ENCODE results near the gene PSMC4.
A peak's percentile ranks its signal among the peaks of the same experiment; 100 is the strongest.

Gene PSMC4

GRCh38 chr19:39969681-39970424 is 1.1 kb upstream of the PSMC4 start:
- Histone ChIP-seq H3K4me1 (ENCODE audit: control insufficient read depth in 1 of 2, insufficient read depth in 2 of 2, low read length in 2 of 2) (peaks cover 7 to 10% of the 10 kb centered on the region in 2 donors), H3K27me3 (ENCODE audit: low read depth, low read length) (no peaks in the 10 kb centered on the region), H3K9me3 (ENCODE audit: control insufficient read depth in 1 of 2, low read length in 2 of 2) (no peaks in the 10 kb centered on the region), H3K36me3 (ENCODE audit: control insufficient read depth in 1 of 2, insufficient read depth in 2 of 2, low read length in 2 of 2) (peaks cover 14 to 25% of the 10 kb centered on the region in 2 donors), H3K4me3 (ENCODE audit: low read depth in 1 of 2, low read length in 2 of 2) (peak overlapping the region; percentile 80 to 83), H3K27ac (ENCODE audit: low read length) (peak overlapping the region; percentile 94)

- H3K4me3 ChIP-seq (ENCODE audit: low read depth in 1 of 2, low read length in 2 of 2) = peak overlapping the region; percentile 80 to 83
- peaks cover 7 to 10% of the 10 kb centered on the region in 2 donors for H3K4me1 ChIP-seq (ENCODE audit: control insufficient read depth in 1 of 2, insufficient read depth in 2 of 2, low read length in 2 of 2)
- H3K27me3 ChIP-seq (ENCODE audit: low read depth, low read length) = no peaks in the 10 kb centered on the region
- H3K9me3 ChIP-seq (ENCODE audit: control insufficient read depth in 1 of 2, low read length in 2 of 2) = no peaks in the 10 kb centered on the region
- peak overlapping the region; percentile 94 for H3K27ac ChIP-seq (ENCODE audit: low read length)
- H3K36me3 ChIP-seq (ENCODE audit: control insufficient read depth in 1 of 2, insufficient read depth in 2 of 2, low read length in 2 of 2) = peaks cover 18 to 27% of the 10 kb centered on the region in 2 donors
Observed at GRCh38 chr19:39970425-39970674, 615 bp upstream of the PSMC4 start.

- peak overlapping the region; percentile 94 for H3K27ac ChIP-seq (ENCODE audit: low read length)
- H3K4me1 ChIP-seq (ENCODE audit: control insufficient read depth in 1 of 2, insufficient read depth in 2 of 2, low read length in 2 of 2) = peaks cover 7 to 10% of the 10 kb centered on the region in 2 donors
- H3K4me3 ChIP-seq (ENCODE audit: low read depth in 1 of 2, low read length in 2 of 2) = peak overlapping the region; percentile 80 to 83
- peaks cover 22 to 30% of the 10 kb centered on the region in 2 donors for H3K36me3 ChIP-seq (ENCODE audit: control insufficient read depth in 1 of 2, insufficient read depth in 2 of 2, low read length in 2 of 2)
- no peaks in the 10 kb centered on the region for H3K9me3 ChIP-seq (ENCODE audit: control insufficient read depth in 1 of 2, low read length in 2 of 2)
- H3K27me3 ChIP-seq (ENCODE audit: low read depth, low read length) = no peaks in the 10 kb centered on the region
Observed at GRCh38 chr19:39971380-39972035, 543 bp downstream of the PSMC4 start.

GRCh38 chr19:39974377-39975155 is 3.6 kb downstream of the PSMC4 start:
- no peaks in the 10 kb centered on the region for H3K27me3 ChIP-seq (ENCODE audit: low read depth, low read length)
- no peaks in the 10 kb centered on the region for H3K9me3 ChIP-seq (ENCODE audit: control insufficient read depth in 1 of 2, low read length in 2 of 2)
- peaks cover 7 to 10% of the 10 kb centered on the region in 2 donors for H3K4me1 ChIP-seq (ENCODE audit: control insufficient read depth in 1 of 2, insufficient read depth in 2 of 2, low read length in 2 of 2)
- H3K4me3 ChIP-seq (ENCODE audit: low read depth in 1 of 2, low read length in 2 of 2) = no peak overlapping the region
- H3K27ac ChIP-seq (ENCODE audit: low read length) = no peak overlapping the region
- peaks cover 46 to 48% of the 10 kb centered on the region in 2 donors for H3K36me3 ChIP-seq (ENCODE audit: control insufficient read depth in 1 of 2, insufficient read depth in 2 of 2, low read length in 2 of 2)

- Histone ChIP-seq H3K9me3 (ENCODE audit: control insufficient read depth in 1 of 2, low read length in 2 of 2) (peaks cover 3 to 18% of the 10 kb centered on the region in 2 donors), H3K27me3 (ENCODE audit: low read depth, low read length) (no peaks in the 10 kb centered on the region), H3K4me1 (ENCODE audit: control insufficient read depth in 1 of 2, insufficient read depth in 2 of 2, low read length in 2 of 2) (no peaks in the 10 kb centered on the region), H3K36me3 (ENCODE audit: control insufficient read depth in 1 of 2, insufficient read depth in 2 of 2, low read length in 2 of 2) (peaks cover 34 to 59% of the 10 kb centered on the region in 2 donors), H3K27ac (ENCODE audit: low read length) (no peak overlapping the region), H3K4me3 (ENCODE audit: low read depth in 1 of 2, low read length in 2 of 2) (no peak overlapping the region)
Observed at GRCh38 chr19:39982883-39983282, 11.9 kb downstream of the PSMC4 start.

GRCh38 chr19:39983695-39984300 is 12.8 kb downstream of the PSMC4 start:
- Histone ChIP-seq H3K9me3 (ENCODE audit: control insufficient read depth in 1 of 2, low read length in 2 of 2) (peaks cover 3 to 18% of the 10 kb centered on the region in 2 donors), H3K4me1 (ENCODE audit: control insufficient read depth in 1 of 2, insufficient read depth in 2 of 2, low read length in 2 of 2) (no peaks in the 10 kb centered on the region), H3K27me3 (ENCODE audit: low read depth, low read length) (no peaks in the 10 kb centered on the region), H3K4me3 (ENCODE audit: low read depth in 1 of 2, low read length in 2 of 2) (peak overlapping the region in 1 of 2 donors; percentile 37), H3K27ac (ENCODE audit: low read length) (no peak overlapping the region), H3K36me3 (ENCODE audit: control insufficient read depth in 1 of 2, insufficient read depth in 2 of 2, low read length in 2 of 2) (peaks cover 26 to 50% of the 10 kb centered on the region in 2 donors)

- Histone ChIP-seq H3K36me3 (ENCODE audit: control insufficient read depth in 1 of 2, insufficient read depth in 2 of 2, low read length in 2 of 2) (peaks cover 4 to 22% of the 10 kb centered on the region in 2 donors), H3K9me3 (ENCODE audit: control insufficient read depth in 1 of 2, low read length in 2 of 2) (peaks cover 3 to 18% of the 10 kb centered on the region in 2 donors), H3K4me1 (ENCODE audit: control insufficient read depth in 1 of 2, insufficient read depth in 2 of 2, low read length in 2 of 2) (no peaks in the 10 kb centered on the region), H3K27me3 (ENCODE audit: low read depth, low read length) (no peaks in the 10 kb centered on the region), H3K4me3 (ENCODE audit: low read depth in 1 of 2, low read length in 2 of 2) (peak overlapping the region in 1 of 2 donors; percentile 7), H3K27ac (ENCODE audit: low read length) (no peak overlapping the region)
Observed at GRCh38 chr19:39986643-39987042, 15.7 kb downstream of the PSMC4 start.

- no peaks in the 10 kb centered on the region for H3K27me3 ChIP-seq (ENCODE audit: low read depth, low read length)
- H3K36me3 ChIP-seq (ENCODE audit: control insufficient read depth in 1 of 2, insufficient read depth in 2 of 2, low read length in 2 of 2) = peaks cover 1 to 17% of the 10 kb centered on the region in 2 donors
- no peak overlapping the region for H3K27ac ChIP-seq (ENCODE audit: low read length)
- H3K9me3 ChIP-seq (ENCODE audit: control insufficient read depth in 1 of 2, low read length in 2 of 2) = peaks cover 3 to 18% of the 10 kb centered on the region in 2 donors
- H3K4me1 ChIP-seq (ENCODE audit: control insufficient read depth in 1 of 2, insufficient read depth in 2 of 2, low read length in 2 of 2) = no peaks in the 10 kb centered on the region
- H3K4me3 ChIP-seq (ENCODE audit: low read depth in 1 of 2, low read length in 2 of 2) = peak overlapping the region in 1 of 2 donors; percentile 7
Observed at GRCh38 chr19:39987167-39987566, 16.2 kb downstream of the PSMC4 start.

- H3K4me3 ChIP-seq (ENCODE audit: low read depth in 1 of 2, low read length in 2 of 2) = peak overlapping the region in 1 of 2 donors; percentile 7
- no peaks in the 10 kb centered on the region for H3K4me1 ChIP-seq (ENCODE audit: control insufficient read depth in 1 of 2, insufficient read depth in 2 of 2, low read length in 2 of 2)
- no peaks in the 10 kb centered on the region for H3K27me3 ChIP-seq (ENCODE audit: low read depth, low read length)
- peaks cover 3 to 18% of the 10 kb centered on the region in 2 donors for H3K9me3 ChIP-seq (ENCODE audit: control insufficient read depth in 1 of 2, low read length in 2 of 2)
- H3K27ac ChIP-seq (ENCODE audit: low read length) = no peak overlapping the region
- H3K36me3 ChIP-seq (ENCODE audit: control insufficient read depth in 1 of 2, insufficient read depth in 2 of 2, low read length in 2 of 2) = peaks cover 0 to 13% of the 10 kb centered on the region in 2 donors
Observed at GRCh38 chr19:39987596-39987995, 16.6 kb downstream of the PSMC4 start.

GRCh38 chr19:39993605-39994004 is 22.6 kb downstream of the PSMC4 start:
- peaks cover 0 to 3% of the 10 kb centered on the region in 2 donors for H3K36me3 ChIP-seq (ENCODE audit: control insufficient read depth in 1 of 2, insufficient read depth in 2 of 2, low read length in 2 of 2)
- peaks cover 0 to 4% of the 10 kb centered on the region in 2 donors for H3K4me1 ChIP-seq (ENCODE audit: control insufficient read depth in 1 of 2, insufficient read depth in 2 of 2, low read length in 2 of 2)
- H3K27me3 ChIP-seq (ENCODE audit: low read depth, low read length) = no peaks in the 10 kb centered on the region
- no peak overlapping the region for H3K27ac ChIP-seq (ENCODE audit: low read length)
- no peaks in the 10 kb centered on the region for H3K9me3 ChIP-seq (ENCODE audit: control insufficient read depth in 1 of 2, low read length in 2 of 2)
- H3K4me3 ChIP-seq (ENCODE audit: low read depth in 1 of 2, low read length in 2 of 2) = no peak overlapping the region

GRCh38 chr19:39994361-39994760 is 23.4 kb downstream of the PSMC4 start:
- Histone ChIP-seq H3K36me3 (ENCODE audit: control insufficient read depth in 1 of 2, insufficient read depth in 2 of 2, low read length in 2 of 2) (peaks cover 0 to 3% of the 10 kb centered on the region in 2 donors), H3K9me3 (ENCODE audit: control insufficient read depth in 1 of 2, low read length in 2 of 2) (no peaks in the 10 kb centered on the region), H3K27me3 (ENCODE audit: low read depth, low read length) (no peaks in the 10 kb centered on the region), H3K27ac (ENCODE audit: low read length) (no peak overlapping the region), H3K4me3 (ENCODE audit: low read depth in 1 of 2, low read length in 2 of 2) (no peak overlapping the region), H3K4me1 (ENCODE audit: control insufficient read depth in 1 of 2, insufficient read depth in 2 of 2, low read length in 2 of 2) (peaks cover 0 to 4% of the 10 kb centered on the region in 2 donors)
